Endothelial cell (in vitro differentiated cells): ENCODE results near the gene SIRT6. TPM values are rescaled to one million over a fixed set of nuclear protein-coding genes. Genes with fewer than 3 reads are reported as not detected.

Experiments used
- DNase-seq: peaks from one replicate; pipeline ENCODE4 v3.0.0; 2021; ENCODE audit warnings: low spot score
- H3K27ac Mint-ChIP-seq: one replicate; pipeline ENCODE4 v1.8.0; 2021; ENCODE audit warnings: mixed read lengths, inconsistent platforms; ENCODE audit not compliant: unreplicated experiment
- H3K27me3 Mint-ChIP-seq: one replicate; pipeline ENCODE4 v1.8.0; 2021; ENCODE audit warnings: mild to moderate bottlenecking, moderate library complexity, mixed read lengths, inconsistent platforms; ENCODE audit not compliant: unreplicated experiment
- H3K36me3 Mint-ChIP-seq: one replicate; pipeline ENCODE4 v1.8.0; 2021; ENCODE audit warnings: mild to moderate bottlenecking, low read depth, mixed read lengths, inconsistent platforms; ENCODE audit not compliant: unreplicated experiment
- H3K4me1 Mint-ChIP-seq: one replicate; pipeline ENCODE4 v1.8.0; 2021; ENCODE audit warnings: mild to moderate bottlenecking, mixed read lengths, inconsistent platforms; ENCODE audit not compliant: unreplicated experiment
- H3K4me3 Mint-ChIP-seq: one replicate; pipeline ENCODE4 v1.8.0; 2021; ENCODE audit warnings: mild to moderate bottlenecking, mixed read lengths, inconsistent platforms; ENCODE audit not compliant: unreplicated experiment
- H3K9me3 Mint-ChIP-seq: one replicate; pipeline ENCODE4 v1.8.0; 2021; ENCODE audit warnings: mixed read lengths, inconsistent platforms; ENCODE audit not compliant: unreplicated experiment
- total RNA-seq: library from RNA; stranded (reverse); fragmentation: NEBNext Ultra II Directional; extraction: Animal tissue kit (Norgen Biotek cat#: 25700); gene quantifications from one replicate; pipeline ENCODE4 v1.2.1, GENCODE V29; 2021; ENCODE audit not compliant: unreplicated experiment
- TF ChIP-seq, protein P1 (sequence below): fragments of 200-600 bp; sonication (generic); IDR thresholded peaks from one replicate; pipeline ENCODE4 v1.5.0; 2021; ENCODE audit warnings: antibody characterized with exemption; ENCODE audit not compliant: unreplicated experiment

Gene SIRT6
- total RNA-seq, 1 donor from 2014 or later = 24.6 TPM

DNA sequence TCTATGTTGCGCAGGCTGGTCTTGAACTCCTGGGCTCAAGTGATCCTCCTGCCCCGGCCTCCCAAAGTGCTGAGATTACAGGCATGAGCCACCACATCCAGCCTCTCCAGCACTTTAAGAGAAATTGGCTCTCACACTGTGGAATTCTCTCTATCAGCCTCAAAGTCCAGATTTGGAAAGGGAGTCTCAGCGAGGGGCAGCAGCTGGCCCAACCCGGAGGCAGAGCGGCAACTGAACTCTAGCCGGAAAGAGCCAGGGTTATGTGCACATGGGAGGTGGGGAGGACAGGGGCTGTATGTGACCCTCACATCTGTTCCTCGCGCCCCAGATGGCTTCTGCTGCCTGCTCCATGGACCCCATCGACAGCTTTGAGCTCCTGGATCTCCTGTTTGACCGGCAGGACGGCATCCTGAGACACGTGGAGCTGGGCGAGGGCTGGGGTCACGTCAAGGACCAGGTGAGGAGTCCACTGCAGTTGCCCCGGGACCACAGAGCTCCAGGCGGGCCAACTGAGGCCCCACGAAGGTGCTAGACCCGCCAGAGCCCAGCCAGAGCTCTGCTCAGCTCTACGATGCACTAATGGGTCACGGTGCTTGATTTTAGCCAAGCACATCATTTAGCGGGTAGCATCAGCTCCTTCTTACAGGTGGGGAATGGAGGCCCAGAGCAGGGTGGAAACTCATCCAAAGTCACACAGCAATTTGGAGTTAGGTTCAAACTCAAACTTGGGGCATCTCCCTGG lies 27.6 kb downstream of the SIRT6 start:
- Mint-ChIP-seq H3K27ac (no peak overlapping the region), H3K36me3 (no peaks in the 10 kb centered on the region), H3K4me1 (no peaks in the 10 kb centered on the region)

GRCh38 chr19:4152241-4152998 lies 29.9 kb downstream of the SIRT6 start:
- H3K27me3 Mint-ChIP-seq = peaks cover 2% of the 10 kb centered on the region
- no peak for DNase-seq
- H3K4me1 Mint-ChIP-seq = no peaks in the 10 kb centered on the region
- TF ChIP-seq, protein P1, sequence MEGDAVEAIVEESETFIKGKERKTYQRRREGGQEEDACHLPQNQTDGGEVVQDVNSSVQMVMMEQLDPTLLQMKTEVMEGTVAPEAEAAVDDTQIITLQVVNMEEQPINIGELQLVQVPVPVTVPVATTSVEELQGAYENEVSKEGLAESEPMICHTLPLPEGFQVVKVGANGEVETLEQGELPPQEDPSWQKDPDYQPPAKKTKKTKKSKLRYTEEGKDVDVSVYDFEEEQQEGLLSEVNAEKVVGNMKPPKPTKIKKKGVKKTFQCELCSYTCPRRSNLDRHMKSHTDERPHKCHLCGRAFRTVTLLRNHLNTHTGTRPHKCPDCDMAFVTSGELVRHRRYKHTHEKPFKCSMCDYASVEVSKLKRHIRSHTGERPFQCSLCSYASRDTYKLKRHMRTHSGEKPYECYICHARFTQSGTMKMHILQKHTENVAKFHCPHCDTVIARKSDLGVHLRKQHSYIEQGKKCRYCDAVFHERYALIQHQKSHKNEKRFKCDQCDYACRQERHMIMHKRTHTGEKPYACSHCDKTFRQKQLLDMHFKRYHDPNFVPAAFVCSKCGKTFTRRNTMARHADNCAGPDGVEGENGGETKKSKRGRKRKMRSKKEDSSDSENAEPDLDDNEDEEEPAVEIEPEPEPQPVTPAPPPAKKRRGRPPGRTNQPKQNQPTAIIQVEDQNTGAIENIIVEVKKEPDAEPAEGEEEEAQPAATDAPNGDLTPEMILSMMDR = no peak
- H3K4me3 Mint-ChIP-seq = no peak overlapping the region
- no peak overlapping the region for H3K27ac Mint-ChIP-seq
- H3K9me3 Mint-ChIP-seq = no peaks in the 10 kb centered on the region
- no peaks in the 10 kb centered on the region for H3K36me3 Mint-ChIP-seq

More for the DNA sequence above, 27.6 kb downstream of the SIRT6 start:
- no peaks in the 10 kb centered on the region for H3K9me3 Mint-ChIP-seq
- DNase-seq = no peak
- peaks cover 2% of the 10 kb centered on the region for H3K27me3 Mint-ChIP-seq
- H3K4me3 Mint-ChIP-seq = no peak overlapping the region
- TF ChIP-seq, protein P1 = no peak

- Mint-ChIP-seq H3K27me3 (peaks cover 4% of the 10 kb centered on the region), H3K36me3 (no peaks in the 10 kb centered on the region), H3K9me3 (no peaks in the 10 kb centered on the region), H3K4me1 (no peaks in the 10 kb centered on the region), H3K4me3 (no peak overlapping the region), H3K27ac (no peak overlapping the region)
- DNase-seq = no peak
- TF ChIP-seq, protein P1 = no peak
Measured at GRCh38 chr19:4151623-4152022, 30.7 kb downstream of the SIRT6 start.

- no peak for DNase-seq
- H3K36me3 Mint-ChIP-seq = no peaks in the 10 kb centered on the region
- TF ChIP-seq, protein P1 = no peak
- H3K4me1 Mint-ChIP-seq = no peaks in the 10 kb centered on the region
- peaks cover 6% of the 10 kb centered on the region for H3K27me3 Mint-ChIP-seq
- H3K27ac Mint-ChIP-seq = no peak overlapping the region
- no peak overlapping the region for H3K4me3 Mint-ChIP-seq
- no peaks in the 10 kb centered on the region for H3K9me3 Mint-ChIP-seq
Measured at GRCh38 chr19:4149518-4150288, 32.7 kb downstream of the SIRT6 start.
